Thoracic aorta (tissue), 2 donors: ENCODE data around the gene OCRL. TPM values are rescaled to one million over a fixed set of nuclear protein-coding genes. Genes with fewer than 3 reads are reported as not detected.

Source experiments
- ATAC-seq: fragments of 150-250 bp; one replicate; pipeline ENCODE4 v1.8.0; 2017; ENCODE audit warnings: low read depth; ENCODE audit not compliant: insufficient number of reproducible peaks, low FRiP score
- DNase-seq: peaks from one replicate; pipeline ENCODE4 v3.0.0-alpha.2; 2020; ENCODE audit warnings: low spot score
- H3K27ac ChIP-seq, 2 donors: fragments of 200-600 bp; sonication (generic); 1 replicate in 1 of 2; 2 replicates in 1 of 2; pipeline ENCODE4 v1.5.1; 2016; ENCODE audit warnings: mild to moderate bottlenecking in 2 of 2, moderate library complexity in 2 of 2
- H3K27me3 ChIP-seq: fragments of 200-600 bp; sonication (generic); replicated peaks from 2 replicates; pipeline ENCODE4 v1.6.0; 2016; ENCODE audit warnings: mild to moderate bottlenecking; ENCODE audit not compliant: insufficient read depth
- H3K36me3 ChIP-seq: fragments of 200-600 bp; sonication (generic); one replicate; pipeline ENCODE4 v1.5.1; 2016
- H3K4me1 ChIP-seq, 2 donors: fragments of 200-600 bp; sonication (generic); 1 replicate in 1 of 2; 2 replicates in 1 of 2; pipeline versions ENCODE4 v1.5.1 to v1.6.0; 2016; ENCODE audit warnings: low read depth in 2 of 2, mild to moderate bottlenecking in 1 of 2; ENCODE audit not compliant: control insufficient read depth in 1 of 2
- H3K4me3 ChIP-seq: fragments of 200-600 bp; sonication (generic); 2 replicates; pipeline ENCODE4 v1.5.1; 2016; ENCODE audit warnings: mild to moderate bottlenecking
- H3K9me3 ChIP-seq: fragments of 200-600 bp; sonication (generic); 2 replicates; pipeline ENCODE4 v1.5.1; 2016
- CTCF ChIP-seq: fragments of 200-600 bp; sonication (generic); IDR thresholded peaks from one replicate; pipeline ENCODE4 v1.5.1; 2019; ENCODE audit warnings: antibody characterized with exemption
- total RNA-seq, 2 donors: library from RNA; depleted of rRNA; stranded (reverse); fragments of >200 nt; gene quantifications; one replicate each; pipeline versions ENCODE4 v1.1.0 to v1.2.3, GENCODE V29; 2016

Gene OCRL
- total RNA-seq, 2 donors from 2014 or later, result 19.5 to 27.9 TPM

GRCh38 chrX:129496625-129497024 lies 43.4 kb upstream of the OCRL start:
- no peaks in the 10 kb centered on the region for H3K36me3 ChIP-seq
- no peaks in the 10 kb centered on the region for H3K4me1 ChIP-seq
- no peak for DNase-seq
- ATAC-seq, result no peak
- no peaks in the 10 kb centered on the region for H3K9me3 ChIP-seq
- H3K27me3 ChIP-seq, result no peaks in the 10 kb centered on the region
- no peak overlapping the region for H3K4me3 ChIP-seq
- TF ChIP-seq CTCF, result no peak
- H3K27ac ChIP-seq, result no peak overlapping the region

- no peak for TF ChIP-seq CTCF
- ATAC-seq (no peak), DNase-seq (no peak)
- Histone ChIP-seq H3K4me3 (no peak overlapping the region), H3K27me3 (no peaks in the 10 kb centered on the region), H3K36me3 (peaks cover 4% of the 10 kb centered on the region), H3K4me1 (no peaks in the 10 kb centered on the region), H3K9me3 (no peaks in the 10 kb centered on the region), H3K27ac (no peak overlapping the region)
Observed at GRCh38 chrX:129497146-129497843, 42.8 kb upstream of the OCRL start.

DNA sequence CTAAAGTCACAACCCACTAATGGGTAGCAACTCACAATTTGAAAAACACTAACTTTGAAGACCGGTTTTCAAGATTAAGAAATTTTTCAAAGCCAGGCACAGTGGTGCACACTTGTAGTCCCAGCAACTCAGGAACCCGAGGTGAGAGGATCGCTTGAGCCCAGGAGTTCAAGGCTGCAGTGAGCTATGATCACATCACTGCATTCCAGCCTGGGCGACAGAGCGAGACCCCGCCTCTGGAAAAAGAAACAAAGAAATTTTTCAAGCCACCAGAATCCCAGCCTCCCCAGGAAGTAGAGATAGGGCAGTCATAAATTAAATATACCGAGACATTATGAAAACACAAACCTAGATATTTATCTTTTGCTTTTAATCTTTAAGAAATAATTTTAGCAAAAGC lies 29.7 kb upstream of the OCRL start:
- TF ChIP-seq CTCF, result no peak
- no peaks in the 10 kb centered on the region for H3K9me3 ChIP-seq
- H3K4me1 ChIP-seq, result no peaks in the 10 kb centered on the region
- H3K36me3 ChIP-seq, result peaks cover 4% of the 10 kb centered on the region
- H3K27ac ChIP-seq, result no peak overlapping the region
- DNase-seq (no peak), ATAC-seq (no peak)
- no peaks in the 10 kb centered on the region for H3K27me3 ChIP-seq
- H3K4me3 ChIP-seq, result no peak overlapping the region

DNA sequence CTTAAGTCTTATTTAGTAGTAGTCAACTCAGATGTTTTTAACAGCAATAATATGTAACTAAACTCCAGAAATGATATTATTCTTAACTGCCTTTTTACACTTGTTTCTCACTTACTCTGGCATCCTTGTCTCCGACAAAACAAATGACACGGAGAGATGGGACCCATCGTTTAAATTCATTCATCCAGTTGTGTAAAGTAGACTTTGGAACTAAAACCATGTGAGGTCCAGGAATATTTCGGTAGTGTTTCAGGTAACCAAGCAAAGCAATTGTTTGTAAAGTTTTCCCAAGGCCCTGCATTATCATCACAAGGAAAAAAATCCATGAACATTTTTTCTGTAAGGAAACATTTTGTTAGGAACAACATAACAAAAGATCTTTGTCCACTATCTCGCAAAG lies 28.4 kb upstream of the OCRL start:
- Histone ChIP-seq H3K27me3 (no peaks in the 10 kb centered on the region), H3K4me3 (no peak overlapping the region), H3K36me3 (peaks cover 4% of the 10 kb centered on the region), H3K9me3 (no peaks in the 10 kb centered on the region), H3K4me1 (no peaks in the 10 kb centered on the region), H3K27ac (no peak overlapping the region)
- DNase-seq (no peak), ATAC-seq (no peak)
- TF ChIP-seq CTCF, result no peak

DNA sequence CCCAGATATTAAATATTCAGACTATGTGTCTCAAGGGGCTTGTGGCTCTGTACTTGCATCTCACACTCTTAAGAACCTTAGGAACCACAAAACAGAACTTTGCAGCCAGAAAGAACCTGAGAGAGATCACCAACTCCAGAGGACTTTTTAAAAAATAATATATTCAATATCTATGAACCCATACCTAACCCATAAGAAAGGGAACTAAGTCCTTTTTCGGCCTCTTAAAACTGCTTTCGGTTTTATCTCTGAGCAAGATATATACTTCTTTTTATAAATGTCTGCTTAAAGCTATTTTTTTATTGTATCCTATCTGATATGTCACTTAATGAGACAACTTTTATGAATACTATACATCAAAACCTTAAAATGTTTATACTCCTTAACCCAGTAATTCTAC lies 27.6 kb upstream of the OCRL start:
- no peak for TF ChIP-seq CTCF
- peaks cover 3% of the 10 kb centered on the region for H3K36me3 ChIP-seq
- H3K9me3 ChIP-seq, result no peaks in the 10 kb centered on the region
- no peak overlapping the region for H3K4me3 ChIP-seq
- H3K27me3 ChIP-seq, result no peaks in the 10 kb centered on the region
- no peaks in the 10 kb centered on the region for H3K4me1 ChIP-seq
- no peak for DNase-seq
- no peak overlapping the region for H3K27ac ChIP-seq
- no peak for ATAC-seq
